ENCODE measurements around the gene KIF18A. TPM values are rescaled to one million over a fixed set of nuclear protein-coding genes. Genes with fewer than 3 reads are reported as not detected.

KIF18A gene
- polyA plus RNA-seq, 12 donors: 2.5 to 8.1 (median 4.8) TPM; not detected in 1

Other genes with a start within 250 kb of the KIF18A start
- gene METTL15, start 232 bp upstream of the KIF18A start, polyA plus RNA-seq (ENCODE audit: insufficient read length in 12 of 12): 10 to 100 TPM in 11 of 12 donors, not detected in 1; 10.4 to 16.7 (median 12.7) TPM

Data from muscle of arm (tissue), 12 donors.